A549 (cell line): Measurements from ENCODE around the gene KLHL2. TPM values are rescaled to one million over a fixed set of nuclear protein-coding genes. Genes with fewer than 3 reads are reported as not detected.
A peak's percentile ranks its signal among the peaks of the same experiment; 100 is the strongest.

Source experiments
- ATAC-seq, 2 experiments: fragments of 200-7000 bp in 1 of 2; fragments of >200 bp in 1 of 2; cut with Nextera tagmentation in 1 of 2; cut with Tn5 transposase in 1 of 2; 3 replicates each; pipeline versions ENCODE4 v1.8.0 to v1.9.1; 2018 to 2020; ENCODE audit warnings: mild to moderate bottlenecking in 1 of 2, moderate library complexity in 1 of 2
- CTCF ChIA-PET: fragments of 300-600 bp; sonication (Branson Sonifier 250); formaldehyde crosslinking; extraction: SDS; loops from one replicate; lab custom pipeline; 2021; ENCODE audit warnings: antibody characterized with exemption, inconsistent platforms; lab: Yijun Ruan, JAX
- POLR2A ChIA-PET: fragments of 350-600 bp; formaldehyde crosslinking; extraction: SDS; loops from one replicate; lab custom pipeline; 2021; ENCODE audit warnings: antibody characterized with exemption, inconsistent platforms; lab: Yijun Ruan, JAX
- DNase-seq, 2 experiments: peaks; one replicate each; pipeline versions ENCODE4 v3.0.0 to v3.0.0-alpha.2; 2011 to 2016; ENCODE audit warnings: low read depth in 1 of 2, low spot score in 1 of 2
- FAIRE-seq: peaks from 2 replicates; lab custom pipeline; 2011; peaks lifted over from hg19 to GRCh38; lab: Jason Lieb, UNC
- H3K27ac ChIP-seq, 2 experiments: fragments of >200 bp; sonication (Bioruptor Twin); formaldehyde crosslinking; 3 replicates each; pipeline ENCODE4 v1.5.1; 2016 to 2017
- H3K4me1 ChIP-seq: fragments of >200 bp; sonication (Bioruptor Twin); formaldehyde crosslinking; 3 replicates; pipeline ENCODE4 v1.6.1; 2016
- H3K4me2 ChIP-seq: fragments of >200 bp; sonication (Bioruptor Twin); formaldehyde crosslinking; 3 replicates; pipeline ENCODE4 v1.6.1; 2016
- H3K4me3 ChIP-seq: fragments of >200 bp; sonication (Bioruptor Twin); formaldehyde crosslinking; 3 replicates; pipeline ENCODE4 v1.5.1; 2016
- H3K9me3 ChIP-seq: fragments of >200 bp; sonication (Bioruptor Twin); formaldehyde crosslinking; 3 replicates; pipeline ENCODE4 v1.6.1; 2016
- BCL3 ChIP-seq: fragments of >200 bp; sonication (Bioruptor Twin); formaldehyde crosslinking; IDR thresholded peaks from 3 replicates; pipeline ENCODE4 v1.6.1; 2016
- CBX8 ChIP-seq: fragments of 200-600 bp; sonication (generic); IDR thresholded peaks from 2 replicates; pipeline ENCODE4 v1.6.1; 2016
- CTCF ChIP-seq: fragments of >200 bp; sonication (Bioruptor Twin); formaldehyde crosslinking; IDR thresholded peaks from 3 replicates; pipeline ENCODE4 v1.5.1; 2016
- EHMT2 ChIP-seq: fragments of 200-600 bp; sonication (generic); IDR thresholded peaks from 2 replicates; pipeline ENCODE4 v1.6.1; 2016; ENCODE audit warnings: antibody characterized with exemption, low read depth, mild to moderate bottlenecking, moderate library complexity
- ELK1 ChIP-seq: fragments of 150-350 bp; IDR thresholded peaks from 2 replicates; pipeline ENCODE4 v1.6.1; 2014; ENCODE audit warnings: low read depth, mild to moderate bottlenecking, low read length
- EP300 ChIP-seq, 2 experiments: fragments of >200 bp; sonication (Bioruptor Twin); formaldehyde crosslinking; IDR thresholded peaks; 2 replicates in 1 of 2; 3 replicates in 1 of 2; pipeline ENCODE4 v1.6.1; 2016 to 2017
- FOSL2 ChIP-seq, 2 experiments: fragments of 450-650 bp in 1 of 2; fragments of >200 bp in 1 of 2; sonication (Bioruptor Twin) in 1 of 2; formaldehyde crosslinking; IDR thresholded peaks; 2 replicates each; pipeline versions ENCODE4 v1.5.0 to v1.6.1; 2016 to 2020; ENCODE audit warnings: mild to moderate bottlenecking in 1 of 2, moderate library complexity in 1 of 2
- FOXS1 ChIP-seq: fragments of 250-450 bp; sonication (Bioruptor Pico); IDR thresholded peaks from 2 replicates; pipeline ENCODE4 v1.5.0; 2020; ENCODE audit warnings: mild to moderate bottlenecking, moderate library complexity
- JUN ChIP-seq, 2 experiments: fragments of >200 bp; sonication (Bioruptor Twin); formaldehyde crosslinking; IDR thresholded peaks; 2 replicates in 1 of 2; 3 replicates in 1 of 2; pipeline ENCODE4 v1.6.1; 2016 to 2017
- MAFK ChIP-seq: fragments of 450-650 bp; IDR thresholded peaks from 2 replicates; pipeline ENCODE4 v1.6.1; 2014; ENCODE audit not compliant: partially characterized antibody
- NR3C1 ChIP-seq: fragments of >200 bp; sonication (Bioruptor Twin); formaldehyde crosslinking; IDR thresholded peaks from 3 replicates; pipeline ENCODE4 v1.6.1; 2017
- PHF8 ChIP-seq: fragments of 200-600 bp; sonication (generic); IDR thresholded peaks from 2 replicates; pipeline ENCODE4 v1.6.1; 2016; ENCODE audit warnings: low read depth, mild to moderate bottlenecking, antibody characterized with exemption, moderate library complexity, borderline replicate concordance
- RAD21 ChIP-seq, 2 experiments: fragments of >200 bp in 1 of 2; sonication (Bioruptor Twin) in 1 of 2; formaldehyde crosslinking in 1 of 2; IDR thresholded peaks in 1 of 2; conservative IDR thresholded peaks in 1 of 2; 2 replicates in 1 of 2; 3 replicates in 1 of 2; pipeline ENCODE4 v1.6.1; 2012 to 2018; ENCODE audit warnings: inconsistent platforms in 1 of 2
- REST ChIP-seq: fragments of 200-600 bp; sonication (generic); IDR thresholded peaks from 2 replicates; pipeline ENCODE4 v1.6.1; 2016; ENCODE audit warnings: antibody characterized with exemption, mild to moderate bottlenecking, moderate library complexity
- RFX5 ChIP-seq: fragments of 450-650 bp; IDR thresholded peaks from 2 replicates; pipeline ENCODE4 v1.7.1; 2014; ENCODE audit warnings: antibody characterized with exemption, mild to moderate bottlenecking, moderate library complexity
- ZNF302 ChIP-seq: fragments of 250-450 bp; sonication (Bioruptor Pico); IDR thresholded peaks from 2 replicates; pipeline ENCODE4 v1.9.0; 2021; ENCODE audit warnings: inconsistent platforms, mild to moderate bottlenecking, moderate library complexity
- WGBS: methylation state at CpG from one replicate; pipeline ENCODE4 v1.1.6; 2017; ENCODE audit errors: missing lambda C conversion rate; 5-methylcytosine and 5-hydroxymethylcytosine counted together
- polyA plus RNA-seq, 4 experiments: library from polyadenylated mRNA; depleted of rRNA in 3 of 4; stranded (reverse); fragments of >200 nt; fragmentation: RNase III in 1 of 4; extraction: RNeasy Plus Mini Kit Qiagen cat#74134 plus additional on column Dnase treatment in 1 of 4; gene quantifications; 2 replicates in 3 of 4; 3 replicates in 1 of 4; pipeline ENCODE4 v1.2.3, GENCODE V29; 2011 to 2017
- TF ChIP-seq, protein P1 (sequence below): fragments of 450-650 bp; IDR thresholded peaks from 2 replicates; pipeline ENCODE4 v1.6.1; 2014; ENCODE audit warnings: antibody characterized with exemption
- TF ChIP-seq, protein P2 (sequence below): IDR thresholded peaks from 2 replicates; pipeline ENCODE4 v1.6.1; 2012; ENCODE audit warnings: low read depth, borderline replicate concordance
- TF ChIP-seq, protein P3 (sequence below): fragments of 250-450 bp; sonication (Bioruptor Pico); IDR thresholded peaks from 2 replicates; pipeline ENCODE4 v1.5.0; 2021; ENCODE audit warnings: mild to moderate bottlenecking, moderate library complexity, borderline replicate concordance

Gene KLHL2
- polyA plus RNA-seq, 2 of the 4 experiments (the other 2 are of a cell fraction) = 13.6 to 21.6 TPM

- no peak for ATAC-seq
- FAIRE-seq = no peak
- CTCF ChIA-PET = no interaction called here
These were observed 118.6 kb downstream of the KLHL2 start for GRCh38 chr4:165325732-165326512.

DNA sequence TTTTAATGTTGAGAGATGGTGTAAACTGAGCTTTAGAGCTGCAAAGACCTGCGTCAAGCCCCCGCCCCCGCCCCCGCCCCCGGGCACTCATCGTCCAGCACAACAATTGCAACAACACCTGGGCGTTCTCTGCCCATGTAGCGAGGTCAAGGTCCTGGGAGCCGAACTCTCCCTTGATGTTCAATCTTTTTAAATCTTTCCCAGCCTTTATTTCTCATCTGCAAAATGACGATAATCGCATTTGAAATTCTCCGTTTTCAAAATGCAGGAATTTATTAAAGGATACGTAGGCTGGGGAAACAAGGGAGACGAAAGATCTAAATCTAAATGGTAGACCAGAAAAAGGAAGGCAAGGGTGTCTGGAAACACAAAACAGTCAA, 119.5 kb downstream of the KLHL2 start:
- peaks cover 22% of the 10 kb centered on the region; the same call in 2 of the 3 replicates for H3K4me1 ChIP-seq
- DNase-seq (peak in 1 of 2 experiments; percentile 14), FAIRE-seq (no peak), ATAC-seq (peak; percentile 17 to 41; a peak in 2 of 6 replicates)
- no peaks in the 10 kb centered on the region for H3K9me3 ChIP-seq
- WGBS = 3% methylated on average over 10 of the region's 14 CpGs
- peak overlapping the region; percentile 71 for H3K4me2 ChIP-seq
- ChIA-PET POLR2A (interaction anchor here (0.7 kb wide), 1 partner anchor 12 kb away, joined by 3 read pairs; no protein-coding TSS in a partner anchor), CTCF (interaction anchor here (1.1 kb wide), 1 partner anchor 196 kb away, joined by 3 read pairs; no protein-coding TSS in a partner anchor)
- peak overlapping the region; percentile 77 to 85 for H3K27ac ChIP-seq
- H3K4me3 ChIP-seq = peak overlapping the region; percentile 58
- TF ChIP-seq FOSL2 (IDR thresholded peaks at IDR 0.05) = no peak
- no peak for TF ChIP-seq FOSL2 (CRISPR knock-in tag; IDR thresholded peaks at IDR 0.05)
- no peak for TF ChIP-seq RFX5
- TF ChIP-seq FOXS1 (CRISPR knock-in tag) = no peak
- TF ChIP-seq JUN (IDR thresholded peaks at IDR 0.05) = no peak
- TF ChIP-seq ELK1 = no peak
- TF ChIP-seq PHF8 = no peak
- no peak for TF ChIP-seq REST
- TF ChIP-seq, protein P1, sequence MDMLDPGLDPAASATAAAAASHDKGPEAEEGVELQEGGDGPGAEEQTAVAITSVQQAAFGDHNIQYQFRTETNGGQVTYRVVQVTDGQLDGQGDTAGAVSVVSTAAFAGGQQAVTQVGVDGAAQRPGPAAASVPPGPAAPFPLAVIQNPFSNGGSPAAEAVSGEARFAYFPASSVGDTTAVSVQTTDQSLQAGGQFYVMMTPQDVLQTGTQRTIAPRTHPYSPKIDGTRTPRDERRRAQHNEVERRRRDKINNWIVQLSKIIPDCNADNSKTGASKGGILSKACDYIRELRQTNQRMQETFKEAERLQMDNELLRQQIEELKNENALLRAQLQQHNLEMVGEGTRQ = no peak
- no peak for TF ChIP-seq ZNF302
- TF ChIP-seq, protein P2, sequence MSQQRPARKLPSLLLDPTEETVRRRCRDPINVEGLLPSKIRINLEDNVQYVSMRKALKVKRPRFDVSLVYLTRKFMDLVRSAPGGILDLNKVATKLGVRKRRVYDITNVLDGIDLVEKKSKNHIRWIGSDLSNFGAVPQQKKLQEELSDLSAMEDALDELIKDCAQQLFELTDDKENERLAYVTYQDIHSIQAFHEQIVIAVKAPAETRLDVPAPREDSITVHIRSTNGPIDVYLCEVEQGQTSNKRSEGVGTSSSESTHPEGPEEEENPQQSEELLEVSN = no peak
- TF ChIP-seq BCL3 = no peak

More at GRCh38 chr4:165325732-165326512, 118.6 kb downstream of the KLHL2 start:
- H3K4me2 ChIP-seq = peak overlapping the region; percentile 71
- peak overlapping the region; percentile 77 to 85; a peak in 5 of 6 replicates for H3K27ac ChIP-seq
- 51% methylated on average over 8 of the region's 8 CpGs for WGBS
- peaks cover 22% of the 10 kb centered on the region; the same call in 2 of the 3 replicates for H3K4me1 ChIP-seq
- DNase-seq = peak in 1 of 2 experiments; percentile 18
- POLR2A ChIA-PET = no interaction called here
- no peaks in the 10 kb centered on the region for H3K9me3 ChIP-seq
- TF ChIP-seq RAD21 (conservative IDR thresholded peaks at IDR 0.05 in 1 of 2, IDR thresholded peaks at IDR 0.05 in 1 of 2) (no peak), MAFK (peak; percentile 76), CTCF (no peak), EHMT2 (no peak), EP300 (IDR thresholded peaks at IDR 0.05) (no peak), CBX8 (no peak), NR3C1 (no peak)
- TF ChIP-seq, protein P3, sequence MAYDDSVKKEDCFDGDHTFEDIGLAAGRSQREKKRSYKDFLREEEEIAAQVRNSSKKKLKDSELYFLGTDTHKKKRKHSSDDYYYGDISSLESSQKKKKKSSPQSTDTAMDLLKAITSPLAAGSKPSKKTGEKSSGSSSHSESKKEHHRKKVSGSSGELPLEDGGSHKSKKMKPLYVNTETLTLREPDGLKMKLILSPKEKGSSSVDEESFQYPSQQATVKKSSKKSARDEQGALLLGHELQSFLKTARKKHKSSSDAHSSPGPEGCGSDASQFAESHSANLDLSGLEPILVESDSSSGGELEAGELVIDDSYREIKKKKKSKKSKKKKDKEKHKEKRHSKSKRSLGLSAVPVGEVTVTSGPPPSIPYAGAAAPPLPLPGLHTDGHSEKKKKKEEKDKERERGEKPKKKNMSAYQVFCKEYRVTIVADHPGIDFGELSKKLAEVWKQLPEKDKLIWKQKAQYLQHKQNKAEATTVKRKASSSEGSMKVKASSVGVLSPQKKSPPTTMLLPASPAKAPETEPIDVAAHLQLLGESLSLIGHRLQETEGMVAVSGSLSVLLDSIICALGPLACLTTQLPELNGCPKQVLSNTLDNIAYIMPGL (CRISPR knock-in tag) = no peak
- TF ChIP-seq, protein P1 = no peak
- no peak overlapping the region; the same call in 2 of the 3 replicates for H3K4me3 ChIP-seq
